HG02642 (cell line): Measurements from ENCODE around the gene SETD2.
"Not testable (repeated sequence)": the region's sequence is repeated elsewhere in the genome, so short reads cannot be mapped to it uniquely, and the experiment has no call there.

Experiments used
- ATAC-seq: cut with Tn5 transposase; IDR thresholded peaks from one replicate; pipeline ENCODE4 v1.9.1; 2021; ENCODE audit warnings: mild to moderate bottlenecking; ENCODE audit not compliant: unreplicated experiment, poor library complexity

Gene SETD2

DNA sequence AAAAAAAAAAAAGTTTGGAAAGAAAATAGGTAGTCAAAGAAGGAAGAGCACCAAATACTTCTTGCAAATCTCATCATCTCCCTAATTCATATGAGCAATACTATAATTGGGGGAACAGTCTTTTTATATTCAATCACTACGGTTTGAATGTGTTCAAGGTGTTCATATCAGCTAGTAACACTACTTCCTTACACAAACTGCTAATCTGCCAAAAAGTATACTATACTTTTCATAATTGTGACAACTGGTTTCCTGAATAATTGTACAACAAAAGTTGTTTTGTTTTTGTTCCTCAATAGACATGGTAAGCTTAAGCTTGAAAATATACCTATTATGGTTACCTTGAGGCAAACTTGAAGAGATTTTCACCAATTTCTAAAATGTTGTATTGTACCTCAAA is 12.1 kb downstream of the SETD2 start:
- ATAC-seq = no peak

DNA sequence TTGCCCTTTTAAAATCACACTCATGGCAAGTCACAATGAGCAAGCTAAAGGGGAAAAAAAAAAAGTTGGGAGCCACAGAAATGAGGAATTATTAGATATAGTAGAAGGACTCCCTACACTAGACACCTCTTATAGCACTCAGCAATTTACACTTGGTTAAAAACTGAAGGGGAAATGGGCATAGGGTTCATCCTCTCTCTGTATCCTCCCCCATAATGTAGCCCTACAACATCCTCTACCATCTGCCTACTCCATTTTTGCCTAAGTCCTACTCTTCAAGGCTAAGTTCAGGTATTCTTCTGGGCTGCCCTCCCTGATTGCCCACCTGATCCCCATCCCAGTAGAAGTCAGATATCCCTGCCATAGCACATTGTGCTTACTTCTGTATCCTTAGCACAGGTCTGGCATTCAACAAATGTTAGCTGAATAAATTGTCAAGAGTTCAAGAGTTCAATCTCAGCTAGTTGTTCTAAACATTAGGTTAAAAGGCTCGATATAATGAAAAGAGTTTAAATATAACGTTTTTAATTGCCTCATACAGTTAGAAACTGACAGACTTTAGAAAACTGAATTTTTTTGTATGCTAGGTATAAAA is 14.5 kb downstream of the SETD2 start:
- ATAC-seq = no peak

DNA sequence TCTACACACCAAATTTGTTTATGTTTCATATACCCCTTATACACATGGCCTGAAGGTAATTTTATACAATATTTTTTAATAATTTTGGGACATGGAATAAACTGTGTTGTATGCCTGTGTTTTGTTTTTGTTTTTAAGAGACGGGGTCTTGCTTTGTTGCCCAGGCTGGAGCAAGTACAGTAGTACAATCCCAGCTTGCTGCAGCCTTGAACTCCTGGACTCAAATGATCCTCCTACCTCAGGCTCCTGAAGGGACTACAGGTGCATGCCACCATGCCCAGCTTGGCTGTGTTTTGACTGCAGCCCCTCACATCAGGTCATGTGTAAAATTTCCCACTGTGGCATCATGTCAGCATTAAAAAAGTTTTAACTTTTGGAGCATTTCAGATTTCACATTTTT is 18.6 kb downstream of the SETD2 start:
- ATAC-seq = no peak

DNA sequence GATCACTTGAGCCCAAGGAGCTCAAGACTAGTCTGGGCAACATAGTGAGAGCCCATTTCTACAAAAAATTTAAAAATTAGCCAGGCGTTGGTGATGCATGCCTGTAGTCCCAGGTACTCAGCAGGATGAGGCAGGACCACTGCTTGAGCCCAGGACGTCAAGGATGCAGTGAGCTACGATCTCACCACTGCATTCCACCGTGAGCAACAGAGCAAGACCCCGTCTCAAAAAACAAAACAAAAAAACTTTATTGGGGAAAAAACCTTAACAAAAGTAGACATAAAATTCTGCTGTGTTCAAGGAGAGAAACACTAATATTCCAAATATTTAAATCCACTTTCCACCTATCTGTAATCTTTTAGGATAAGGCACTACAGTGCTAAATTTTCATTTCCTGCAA is 20.8 kb downstream of the SETD2 start:
- ATAC-seq = no peak

DNA sequence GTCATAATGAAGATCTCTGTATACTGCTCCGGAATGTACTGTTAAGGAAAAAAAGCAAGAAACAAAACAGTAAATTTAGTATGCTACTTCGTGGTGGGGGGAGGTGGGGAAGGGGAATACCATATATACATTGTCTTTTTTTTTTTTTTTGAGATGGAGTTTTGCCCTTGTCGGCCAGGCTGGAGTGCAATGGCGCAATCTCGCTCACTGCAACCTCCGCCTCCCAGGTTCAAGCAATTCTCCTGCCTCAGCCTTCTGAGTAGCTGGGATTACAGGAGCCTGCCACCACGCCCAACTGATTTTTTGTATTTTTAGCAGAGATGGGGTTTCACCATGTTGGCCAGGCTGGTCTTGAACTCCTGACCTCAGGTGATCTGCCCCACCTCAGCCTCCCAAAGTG is 21.4 kb downstream of the SETD2 start:
- ATAC-seq = not testable (repeated sequence)

DNA sequence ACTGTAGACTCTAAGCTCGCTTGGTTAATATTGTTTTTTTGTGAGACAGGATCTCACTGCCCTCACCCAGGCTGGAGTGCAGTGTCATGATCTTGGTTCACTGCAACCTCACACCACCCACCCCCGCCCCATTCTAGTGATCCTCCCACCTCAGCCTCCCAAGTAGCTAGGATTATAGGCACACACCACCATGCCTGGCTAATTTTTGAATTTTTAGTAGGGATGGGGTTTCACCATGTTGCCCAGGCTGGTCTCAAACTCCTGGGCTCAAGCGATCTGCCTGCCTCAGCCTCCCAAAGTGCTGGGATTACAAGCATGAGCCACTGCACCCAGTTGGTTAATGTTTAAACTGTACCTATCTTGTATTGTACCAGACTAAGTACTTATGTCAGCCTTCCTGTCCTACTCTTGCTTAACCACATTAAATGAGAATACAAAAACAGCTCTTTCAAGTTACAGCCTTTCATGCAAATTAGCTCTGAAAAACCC is 22.9 kb downstream of the SETD2 start:
- ATAC-seq = peak; percentile 82

DNA sequence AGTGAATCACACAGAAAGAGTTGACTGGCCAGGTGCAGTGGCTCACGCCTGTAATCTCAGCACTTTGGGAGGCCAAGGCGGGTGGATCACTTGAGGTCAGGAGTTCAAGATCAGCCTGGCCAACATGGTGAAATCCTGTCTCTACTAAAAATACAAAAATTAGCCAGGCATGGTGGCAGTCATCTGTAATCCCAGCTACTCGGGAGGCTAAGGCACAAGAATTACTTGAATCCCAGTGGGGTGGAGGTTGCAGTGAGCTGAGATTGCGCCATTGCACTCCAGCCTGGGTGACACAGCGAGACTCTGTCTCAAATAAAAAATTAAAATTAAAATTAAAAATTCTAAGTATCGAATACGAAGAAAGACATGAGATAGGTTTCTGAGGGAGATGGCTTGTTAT is 23.4 kb downstream of the SETD2 start:
- not testable (repeated sequence) for ATAC-seq

DNA sequence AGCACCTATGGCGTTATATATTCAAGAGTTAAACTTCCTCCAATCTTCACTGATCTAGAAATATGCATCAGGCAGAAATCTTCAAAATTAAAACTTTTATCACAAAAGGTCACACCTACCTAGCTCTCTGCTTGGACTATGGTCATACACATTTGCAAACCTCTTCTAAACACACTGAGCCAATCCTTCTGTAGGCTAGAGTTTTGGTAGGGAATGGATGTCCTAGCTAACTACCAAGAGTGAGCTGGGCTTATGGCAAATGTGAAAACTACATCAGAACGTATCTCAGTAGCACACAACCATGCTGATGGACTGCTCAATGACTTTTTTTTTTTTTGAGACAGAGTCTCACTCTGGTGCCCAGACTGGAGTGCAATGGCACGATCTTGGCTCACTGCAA is 29.6 kb downstream of the SETD2 start:
- ATAC-seq = no peak

DNA sequence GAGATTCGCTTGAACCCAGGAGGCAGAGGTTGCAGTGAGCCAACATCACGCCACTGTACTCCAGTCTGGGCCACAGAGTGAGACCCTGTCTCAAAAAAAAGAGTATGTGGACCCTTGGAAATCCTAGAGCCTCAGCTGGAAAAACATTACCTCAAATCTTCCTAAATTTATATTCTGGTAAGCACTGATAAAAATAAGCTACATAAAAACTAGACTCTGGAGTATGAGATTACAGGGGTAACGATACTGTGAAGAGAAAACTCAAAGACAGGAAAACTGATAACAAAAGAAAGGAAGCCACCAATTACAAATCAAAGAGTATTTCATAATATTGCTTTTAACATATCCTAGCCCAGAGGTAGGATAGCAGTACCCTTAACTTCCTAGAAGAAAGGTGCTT is 30.3 kb downstream of the SETD2 start:
- no peak for ATAC-seq

DNA sequence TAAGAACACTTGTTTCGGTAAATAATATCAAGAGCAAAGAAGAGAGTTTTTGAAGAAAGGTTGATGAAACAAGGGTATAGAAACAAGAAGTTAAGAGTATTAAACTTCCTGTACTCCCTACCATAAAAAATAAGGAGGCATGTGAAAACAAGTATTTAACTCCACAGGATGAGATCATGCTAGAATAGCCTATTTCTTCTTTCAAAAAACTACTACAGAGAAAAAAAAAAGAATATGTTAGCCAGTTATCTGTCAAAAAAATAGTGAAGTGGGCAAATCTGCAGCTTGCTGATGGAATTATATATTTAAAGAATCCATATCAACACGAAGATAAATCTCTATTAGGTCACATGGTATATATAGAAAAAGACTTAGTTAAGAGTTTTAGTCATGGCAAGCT is 33.4 kb downstream of the SETD2 start:
- no peak for ATAC-seq

DNA sequence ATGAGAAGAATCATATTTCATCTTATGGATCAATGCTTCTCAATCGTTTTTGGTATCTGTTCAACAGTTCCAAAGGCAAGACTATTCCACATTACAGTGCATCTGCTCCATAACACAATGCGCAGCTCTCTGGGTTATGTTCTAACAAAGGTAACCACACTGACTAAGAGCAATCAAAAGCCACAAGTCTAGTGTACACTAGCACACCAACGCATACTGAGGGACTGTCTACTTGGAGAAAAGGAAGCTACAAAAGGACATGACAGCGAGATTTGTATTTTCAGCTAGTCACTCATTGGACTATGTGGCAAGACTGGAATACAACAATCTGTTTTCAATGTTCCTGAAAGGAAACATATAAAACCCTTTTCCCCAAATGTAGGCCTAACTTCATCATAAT is 35.8 kb downstream of the SETD2 start:
- ATAC-seq = no peak

DNA sequence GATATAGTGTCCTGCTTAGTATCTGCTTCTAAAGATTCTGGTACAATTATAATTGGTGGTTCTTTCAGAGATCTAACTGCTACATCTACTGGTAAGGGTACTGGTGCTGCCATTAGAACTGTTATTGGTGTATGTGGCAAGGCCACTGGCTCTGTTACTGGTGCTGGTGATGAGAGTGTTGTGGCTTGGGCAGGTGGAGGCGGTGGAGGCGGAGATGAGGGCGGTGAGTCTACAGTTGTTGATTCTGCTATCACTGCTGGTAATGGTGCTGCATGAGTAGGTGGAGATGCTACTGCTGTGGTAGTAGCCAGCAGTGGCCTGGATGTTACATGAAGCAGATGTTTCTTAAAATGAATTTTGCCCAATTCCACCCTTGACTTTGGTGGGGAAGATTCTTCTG is 40.1 kb downstream of the SETD2 start:
- ATAC-seq = no peak

DNA sequence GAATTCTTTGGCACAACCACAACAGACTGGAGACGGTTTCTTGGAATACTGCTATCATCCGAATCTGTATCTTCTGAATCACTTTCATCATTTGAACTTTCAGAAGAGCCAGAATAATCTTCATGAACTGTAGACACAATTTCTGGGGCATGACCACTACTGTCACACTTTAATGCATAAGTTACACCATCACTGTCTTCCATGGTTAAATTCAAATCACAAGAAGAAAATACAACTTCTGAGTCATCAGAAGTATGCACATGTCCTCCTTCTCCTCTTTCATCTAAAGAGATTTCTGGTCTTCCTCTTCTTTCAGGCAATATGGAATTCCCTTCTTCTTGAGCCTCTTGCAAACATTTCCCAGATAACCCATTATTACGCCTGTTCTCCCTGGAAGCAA is 42.5 kb downstream of the SETD2 start:
- ATAC-seq = no peak

DNA sequence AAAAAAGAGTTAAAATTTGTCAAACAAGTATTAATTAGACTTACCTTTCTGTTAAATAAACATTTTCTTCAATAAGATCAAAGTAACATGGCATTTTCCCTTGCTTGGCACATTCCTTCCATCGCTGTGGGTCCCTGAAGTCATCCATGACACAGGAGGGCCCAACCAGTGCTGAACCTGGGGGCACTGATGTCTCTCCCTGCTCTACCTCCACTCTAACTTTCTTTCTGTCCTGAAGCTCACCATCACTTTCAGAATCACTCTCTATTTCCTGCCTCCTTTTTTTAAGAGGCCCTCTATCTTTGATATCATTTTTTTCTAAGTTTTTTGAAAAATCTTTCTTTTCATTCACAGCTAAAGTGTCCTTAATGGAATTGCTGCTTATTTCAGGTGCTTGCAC is 43.8 kb downstream of the SETD2 start:
- no peak for ATAC-seq

DNA sequence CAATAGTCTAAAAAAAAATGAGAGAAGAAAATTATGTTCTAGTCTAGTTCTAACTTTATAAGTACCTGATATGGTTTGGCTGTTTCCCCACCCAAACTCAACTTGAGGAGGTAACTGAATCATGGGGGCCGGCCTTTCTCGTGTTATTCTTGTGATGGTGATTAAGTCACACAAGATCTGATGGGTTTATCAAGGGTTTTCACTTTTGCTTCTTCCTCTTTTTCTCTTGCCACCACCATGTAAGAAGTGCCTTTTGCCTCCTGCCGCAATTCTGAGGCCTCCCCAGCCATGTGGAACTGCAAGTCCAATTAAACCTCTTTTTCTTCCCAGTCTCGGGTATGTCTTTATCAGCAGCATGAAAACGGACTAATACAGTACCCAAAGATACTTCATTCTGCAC is 44.5 kb downstream of the SETD2 start:
- not testable (repeated sequence) for ATAC-seq

DNA sequence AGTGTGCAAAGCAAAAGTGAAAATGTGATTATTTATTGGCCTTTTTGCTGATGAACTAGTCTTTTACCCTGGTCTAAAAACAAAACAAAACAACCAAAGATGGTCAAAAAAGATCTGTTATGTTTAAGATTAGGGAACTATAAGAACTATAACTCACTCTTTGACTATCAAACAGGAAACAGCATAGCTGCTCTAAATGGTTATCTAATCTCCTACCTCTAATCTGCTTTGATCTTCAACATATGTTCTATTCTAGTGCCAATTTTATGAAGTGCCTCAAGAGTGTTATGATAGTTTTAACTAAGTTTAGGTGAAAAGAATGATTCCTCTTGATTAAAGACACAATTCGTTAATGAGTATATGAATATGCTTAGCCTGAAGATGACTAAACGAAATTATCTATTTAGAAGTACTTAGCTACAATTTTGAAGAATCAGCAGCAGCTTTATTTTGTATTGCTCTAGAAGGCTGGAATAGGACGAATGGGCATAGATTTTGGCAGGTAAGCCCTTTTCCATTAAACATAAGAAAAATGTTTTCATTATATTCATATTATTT is 46.0 kb downstream of the SETD2 start:
- ATAC-seq = no peak

DNA sequence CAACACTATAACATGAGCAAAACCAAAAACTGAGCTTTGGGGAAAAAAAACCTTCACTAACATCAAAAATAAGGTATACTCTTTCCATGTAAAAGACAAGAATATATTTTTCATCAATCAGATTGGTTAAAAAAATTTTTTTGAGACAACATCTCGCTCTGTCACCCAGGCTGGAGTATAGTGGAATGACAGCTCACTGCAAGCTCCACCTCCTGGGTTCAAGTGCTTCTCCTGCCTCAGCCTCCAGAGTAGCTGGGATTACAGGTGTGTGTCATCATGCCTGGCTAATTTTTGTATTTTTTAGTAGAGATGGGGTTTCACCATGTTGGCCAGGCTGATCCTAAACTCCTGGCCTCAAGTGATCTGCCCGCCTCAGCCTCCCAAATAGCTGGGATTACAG is 48.4 kb downstream of the SETD2 start:
- not testable (repeated sequence) for ATAC-seq

DNA sequence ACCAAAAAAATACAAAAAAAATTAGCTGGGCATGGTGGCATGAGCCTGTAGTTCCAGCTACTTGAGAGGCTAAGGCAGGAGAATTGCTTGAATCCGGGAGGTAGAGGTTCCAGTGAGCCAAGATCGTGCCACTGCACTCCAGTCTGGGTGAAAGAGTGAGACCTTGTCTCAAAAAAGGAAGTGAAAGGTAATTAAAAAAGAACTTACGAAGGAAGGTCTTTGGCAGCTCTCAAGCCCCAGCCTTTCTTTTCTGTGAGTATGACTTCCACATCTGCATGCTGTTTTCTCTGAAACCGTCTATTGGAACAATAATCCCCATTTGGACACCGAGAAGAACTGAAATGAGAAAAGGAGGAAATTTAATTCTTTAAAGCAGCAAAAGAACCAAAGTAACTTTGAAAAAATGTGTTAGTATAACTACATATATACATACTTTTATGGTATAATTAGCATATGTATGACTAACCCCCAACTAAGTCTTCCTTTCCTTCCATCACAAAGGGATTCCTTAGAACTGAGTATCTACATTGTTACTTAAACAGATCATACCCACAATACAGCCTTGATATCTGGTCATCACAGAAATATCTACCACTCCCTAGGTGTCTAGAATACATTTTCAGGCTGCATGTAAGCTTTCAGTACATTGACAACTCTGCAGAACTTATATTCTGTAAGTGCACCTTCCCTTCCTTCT is 50.1 kb downstream of the SETD2 start:
- no peak for ATAC-seq

DNA sequence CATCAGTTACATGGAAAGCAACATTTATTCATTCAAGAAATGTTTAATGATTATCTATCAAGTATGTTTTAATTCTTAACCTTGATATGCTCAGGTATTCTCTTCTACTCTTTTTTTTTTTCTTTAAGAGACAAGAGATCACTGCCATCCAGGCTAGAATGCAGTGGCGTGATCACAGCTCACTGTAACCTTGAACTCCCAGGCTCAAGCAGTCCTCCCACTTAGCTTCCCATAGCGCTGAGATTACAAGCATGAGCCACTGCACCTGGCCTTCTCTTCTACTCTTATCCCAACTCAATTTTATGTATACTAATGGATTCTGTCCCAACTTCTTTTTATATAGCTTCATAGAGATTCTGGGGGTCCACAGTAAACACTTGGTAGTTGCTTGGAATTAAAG is 50.9 kb downstream of the SETD2 start:
- ATAC-seq = no peak

DNA sequence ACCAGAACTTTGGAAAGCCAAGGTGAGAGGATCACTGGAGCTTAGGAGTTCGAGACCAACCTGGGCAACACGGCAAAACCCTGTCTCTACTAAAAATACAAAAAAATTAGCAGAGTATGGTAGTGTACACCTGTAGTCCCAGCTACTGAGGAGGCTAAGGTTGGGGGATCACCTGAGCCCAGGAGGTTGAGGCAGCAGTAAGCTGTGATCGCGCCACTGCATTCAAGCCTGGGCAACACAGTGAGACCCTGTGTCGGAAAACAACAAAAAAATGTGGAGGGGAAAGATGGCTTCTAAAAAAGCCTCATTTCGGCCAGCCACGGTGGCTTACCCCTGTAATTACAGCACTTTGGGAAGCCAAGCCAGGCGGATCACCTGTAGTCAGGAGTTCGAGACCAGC is 54.5 kb downstream of the SETD2 start:
- no peak for ATAC-seq

DNA sequence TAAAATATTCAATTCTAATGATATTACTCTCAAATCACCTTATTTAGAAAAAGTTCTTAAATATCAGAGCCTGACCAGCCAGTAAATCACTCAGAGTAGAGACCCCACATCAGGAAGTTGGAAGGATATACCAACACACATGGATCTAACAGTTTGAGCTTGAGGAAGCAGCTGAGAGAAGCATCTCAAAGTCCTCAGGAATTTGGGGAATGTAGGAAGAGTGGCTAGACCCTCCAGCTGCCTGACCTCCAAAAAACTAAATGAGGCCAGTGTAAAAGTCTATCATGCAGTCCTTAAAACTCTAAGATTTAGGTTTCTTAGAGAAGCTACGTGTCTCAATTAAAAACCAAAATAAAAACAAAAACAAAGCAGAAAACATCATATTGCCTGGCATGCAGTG is 55.4 kb downstream of the SETD2 start:
- no peak for ATAC-seq

DNA sequence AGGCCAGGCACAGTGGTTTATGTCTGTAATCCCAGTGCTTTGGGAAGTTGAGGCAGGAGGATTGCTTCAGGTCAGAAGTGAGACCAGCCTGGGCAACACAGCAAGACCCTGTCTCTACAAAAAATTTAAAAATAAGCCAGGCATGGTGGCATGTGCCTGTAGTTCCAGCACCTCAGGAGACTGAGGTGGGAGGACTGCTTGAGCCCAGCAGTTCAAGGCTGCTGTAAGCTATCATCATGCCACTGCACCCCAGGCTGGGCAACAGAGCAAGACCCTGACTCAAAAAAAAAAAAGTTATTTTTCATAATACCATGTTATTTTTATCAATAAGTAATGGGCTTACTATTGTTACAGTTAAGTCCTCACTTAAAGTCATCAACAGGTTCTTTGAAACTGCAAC is 59.7 kb downstream of the SETD2 start:
- no peak for ATAC-seq
